Endothelial cell of umbilical vein (primary cell): ENCODE results near the gene SIVA1. TPM values are rescaled to one million over a fixed set of nuclear protein-coding genes. Genes with fewer than 3 reads are reported as not detected.

Experiments used
- BruUV-seq: library from RNA; stranded (reverse); fragments of 400-500 nt; replicated peaks from 2 replicates; lab custom pipeline; 2021; lab: Mats Ljungman, UMichigan
- CTCF ChIA-PET: fragments of 300-600, 350-600 bp; sonication (Branson Sonifier 250); formaldehyde crosslinking; loops from one replicate; lab custom pipeline; 2021; ENCODE audit warnings: antibody characterized with exemption, inconsistent platforms; lab: Charles Lee
- POLR2A ChIA-PET: fragments of 300-600, 350-600 bp; sonication (Branson Sonifier 250); formaldehyde crosslinking; loops from one replicate; lab custom pipeline; 2021; ENCODE audit warnings: antibody characterized with exemption, inconsistent platforms; lab: Charles Lee
- DNase-seq: peaks from one replicate; pipeline ENCODE4 v3.0.0-alpha.2; 2011; ENCODE audit warnings: low read depth, low spot score
- FAIRE-seq: peaks from 2 replicates; lab custom pipeline; 2011; peaks lifted over from hg19 to GRCh38; lab: Jason Lieb, UNC
- H2AFZ ChIP-seq: 2 replicates; pipeline ENCODE4 v1.6.0; 2012; ENCODE audit warnings: low read depth, low read length, control low read depth, inconsistent platforms
- H3K27ac ChIP-seq: 2 replicates; pipeline ENCODE4 v1.5.1; 2011; ENCODE audit warnings: low read depth, mild to moderate bottlenecking, control low read depth, low read length, moderate library complexity; ENCODE audit not compliant: insufficient read depth
- H3K27me3 ChIP-seq, 2 experiments: 2 replicates each; pipeline versions ENCODE4 v1.6.0 to v1.6.1; 2011; ENCODE audit warnings: low read length in 2 of 2, mixed read lengths in 1 of 2; ENCODE audit not compliant: control insufficient read depth in 2 of 2, insufficient read depth in 2 of 2
- H3K36me3 ChIP-seq, 2 experiments: 2 replicates in 1 of 2; 3 replicates in 1 of 2; pipeline ENCODE4 v1.5.1; 2011; ENCODE audit warnings: low read length in 2 of 2, mild to moderate bottlenecking in 1 of 2, moderate library complexity in 1 of 2; ENCODE audit not compliant: control insufficient read depth in 2 of 2, insufficient read depth in 2 of 2; ENCODE audit errors: extremely low read depth in 1 of 2
- H3K4me1 ChIP-seq: 3 replicates; pipeline ENCODE4 v1.5.1; 2011; ENCODE audit warnings: mild to moderate bottlenecking, low read length; ENCODE audit not compliant: control insufficient read depth, insufficient read depth; ENCODE audit errors: extremely low read depth
- H3K4me2 ChIP-seq: 2 replicates; pipeline ENCODE4 v1.6.1; 2011; ENCODE audit warnings: low read length, control low read depth, mixed read lengths; ENCODE audit not compliant: insufficient read depth
- H3K4me3 ChIP-seq, 3 experiments: fragments of 200-600 bp in 1 of 3; sonication (generic), shearing (Covaris generic) in 1 of 3; replicated peaks in 1 of 3; 2 replicates each; pipeline ENCODE4 v1.5.1; 2011 to 2016; ENCODE audit warnings: control low read depth in 3 of 3, low read length in 3 of 3, mild to moderate bottlenecking in 2 of 3, inconsistent platforms in 1 of 3, low read depth in 1 of 3, moderate library complexity in 1 of 3; ENCODE audit not compliant: insufficient read depth in 1 of 3
- H3K79me2 ChIP-seq: 2 replicates; pipeline ENCODE4 v1.6.0; 2012; ENCODE audit warnings: low read length, inconsistent platforms; ENCODE audit not compliant: control insufficient read depth, insufficient read depth
- H3K9ac ChIP-seq: replicated peaks from 2 replicates; pipeline ENCODE3; 2011; ENCODE audit warnings: low read length, control low read depth; ENCODE audit not compliant: insufficient read depth; ENCODE audit errors: extremely low read depth
- H3K9me1 ChIP-seq: replicated peaks from 3 replicates; pipeline ENCODE4 v1.6.0; 2011; ENCODE audit warnings: mild to moderate bottlenecking, low read length; ENCODE audit not compliant: control insufficient read depth, insufficient read depth; ENCODE audit errors: extremely low read depth
- H3K9me3 ChIP-seq: replicated peaks from 2 replicates; pipeline ENCODE4 v1.5.1; 2012; ENCODE audit warnings: low read length, inconsistent platforms; ENCODE audit not compliant: control insufficient read depth, insufficient read depth
- H4K20me1 ChIP-seq: replicated peaks from 2 replicates; pipeline ENCODE3; 2011; ENCODE audit warnings: mild to moderate bottlenecking, low read length; ENCODE audit not compliant: control insufficient read depth, insufficient read depth; ENCODE audit errors: extremely low read depth
- EZH2 ChIP-seq: IDR thresholded peaks from 2 replicates; pipeline ENCODE4 v1.6.1; 2012; ENCODE audit warnings: borderline replicate concordance, low read depth, mild to moderate bottlenecking, moderate library complexity, low read length, inconsistent platforms; ENCODE audit not compliant: severe bottlenecking
- FOS ChIP-seq: IDR thresholded peaks from 2 replicates; pipeline ENCODE4 v1.6.1; 2011; ENCODE audit warnings: mild to moderate bottlenecking, low read length, moderate library complexity, borderline replicate concordance; ENCODE audit not compliant: insufficient read depth
- GATA2 ChIP-seq: IDR thresholded peaks from 2 replicates; pipeline ENCODE4 v1.7.0; 2011; ENCODE audit warnings: low read depth, mild to moderate bottlenecking, moderate library complexity, mixed read lengths, low read length; ENCODE audit not compliant: insufficient read length, insufficient read depth
- JUN ChIP-seq: IDR thresholded peaks from 2 replicates; pipeline ENCODE4 v1.6.1; 2011; ENCODE audit warnings: borderline replicate concordance, low read depth; ENCODE audit not compliant: insufficient read length, insufficient read depth
- MYC ChIP-seq: IDR thresholded peaks from one replicate; pipeline ENCODE4 v1.6.1; 2011; ENCODE audit warnings: mild to moderate bottlenecking, low read depth, low read length
- POLR2A ChIP-seq: IDR thresholded peaks from 2 replicates; pipeline ENCODE4 v1.6.1; 2012; ENCODE audit warnings: low read depth, mild to moderate bottlenecking, control low read depth, low read length
- POLR2AphosphoS5 ChIP-seq: IDR thresholded peaks from 2 replicates; pipeline ENCODE4 v1.6.1; 2012; ENCODE audit warnings: low read depth, mild to moderate bottlenecking, control low read depth, low read length, moderate library complexity; ENCODE audit not compliant: insufficient read depth
- dilution Hi-C: fragments of 300-500 bp; cut with MboI; formaldehyde crosslinking; loops from one replicate; pipeline ENCODE4 v1.15.0; 2019; ENCODE audit warnings: low sequenced_read_pairs; ENCODE audit not compliant: extremely low pct_ligation_motif_present
- intact Hi-C: fragments of 100-400 bp; cut with micrococcal nuclease; formaldehyde crosslinking; loops from one replicate; pipeline ENCODE4 v1.10.0; 2022
- polyA plus RNA-seq, 4 experiments: library from polyadenylated mRNA; depleted of rRNA in 3 of 4; stranded (reverse) in 3 of 4; unstranded in 1 of 4; fragments of >200 nt; gene quantifications; 2 replicates each; pipeline versions ENCODE4 v1.2.1 to v1.2.3, GENCODE V29; 2011 to 2012; ENCODE audit warnings: missing spikeins in 1 of 4
- total RNA-seq: library from RNA; stranded (reverse); gene quantifications from 2 replicates; pipeline ENCODE4 v1.2.3, GENCODE V29; 2021
- TF ChIP-seq, protein P1 (sequence below): IDR thresholded peaks from 2 replicates; pipeline ENCODE4 v1.6.1; 2011; ENCODE audit not compliant: insufficient read depth, insufficient read length
- TF ChIP-seq, protein P2 (sequence below), 2 donors: IDR thresholded peaks; 1 replicate in 1 of 2; 2 replicates in 1 of 2; pipeline ENCODE4 v1.5.1; 2011; ENCODE audit warnings: low read length in 2 of 2, mild to moderate bottlenecking in 2 of 2, moderate library complexity in 2 of 2, control low read depth in 1 of 2, inconsistent platforms in 1 of 2, low read depth in 1 of 2; ENCODE audit not compliant: insufficient read depth in 1 of 2; ENCODE audit errors: extremely low read depth in 1 of 2

The SIVA1 gene
- total and polyA plus RNA-seq, 2 donors (not counting 3 experiments of a cell fraction or from before 2014, with no cell fraction given) = 101 to 299 TPM

DNA sequence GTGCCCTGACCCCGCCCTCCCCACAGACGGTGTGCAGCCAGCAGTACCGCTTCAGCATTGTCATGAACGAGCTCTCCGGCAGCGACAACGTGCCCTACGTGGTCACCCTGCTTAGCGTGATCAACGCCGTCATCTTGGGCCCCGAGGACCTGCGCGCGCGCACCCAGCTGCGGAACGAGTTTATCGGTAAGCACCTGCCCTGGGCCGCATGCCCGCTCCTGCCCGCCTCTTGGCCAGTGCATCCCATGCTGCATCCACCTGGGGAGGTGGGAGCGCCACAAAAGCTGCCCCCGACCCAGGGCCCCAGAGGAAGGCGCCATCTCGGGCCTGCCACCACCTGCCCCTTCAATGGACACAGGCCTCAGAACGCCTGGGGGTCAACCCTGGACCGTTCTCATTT is 49.7 kb upstream of the SIVA1 start:
- Histone ChIP-seq H3K4me2 (no peak overlapping the region), H3K27ac (no peak overlapping the region)

DNA sequence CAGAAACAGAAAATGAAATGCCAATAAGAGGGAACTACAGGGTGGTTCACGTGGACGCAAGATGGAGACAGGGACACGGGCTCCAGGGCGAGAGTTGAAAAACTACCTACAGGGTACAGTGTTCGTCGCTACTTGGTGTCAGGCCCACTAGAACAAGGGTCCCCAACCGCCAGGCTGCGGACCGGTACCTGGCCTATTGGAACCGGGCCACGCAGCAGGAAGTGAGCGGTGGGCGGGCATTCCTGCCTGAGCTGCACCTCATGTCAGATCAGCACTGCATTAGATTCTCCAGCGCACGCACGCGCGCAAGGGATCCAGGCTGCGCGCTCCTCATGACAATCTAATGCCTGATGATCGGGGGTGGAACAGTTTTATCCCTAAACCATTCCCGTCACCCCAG is 48.7 kb upstream of the SIVA1 start:
- CTCF ChIA-PET = no interaction called here
- dilution Hi-C loops = no loop called here
- TSS peak; percentile 2 for BruUV-seq
- no peak overlapping the region for H3K27ac ChIP-seq
- H2AFZ ChIP-seq = no peak overlapping the region
- H3K36me3 ChIP-seq = peaks cover 11 to 22% of the 10 kb centered on the region in 2 experiments
- H4K20me1 ChIP-seq = no peaks in the 10 kb centered on the region
- no peak for DNase-seq
- TF ChIP-seq MYC (no peak), JUN (no peak), GATA2 (no peak), POLR2A (no peak), FOS (no peak), EZH2 (no peak), POLR2AphosphoS5 (no peak)
- TF ChIP-seq, protein P1, sequence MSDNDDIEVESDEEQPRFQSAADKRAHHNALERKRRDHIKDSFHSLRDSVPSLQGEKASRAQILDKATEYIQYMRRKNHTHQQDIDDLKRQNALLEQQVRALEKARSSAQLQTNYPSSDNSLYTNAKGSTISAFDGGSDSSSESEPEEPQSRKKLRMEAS = no peak
- TF ChIP-seq, protein P2, sequence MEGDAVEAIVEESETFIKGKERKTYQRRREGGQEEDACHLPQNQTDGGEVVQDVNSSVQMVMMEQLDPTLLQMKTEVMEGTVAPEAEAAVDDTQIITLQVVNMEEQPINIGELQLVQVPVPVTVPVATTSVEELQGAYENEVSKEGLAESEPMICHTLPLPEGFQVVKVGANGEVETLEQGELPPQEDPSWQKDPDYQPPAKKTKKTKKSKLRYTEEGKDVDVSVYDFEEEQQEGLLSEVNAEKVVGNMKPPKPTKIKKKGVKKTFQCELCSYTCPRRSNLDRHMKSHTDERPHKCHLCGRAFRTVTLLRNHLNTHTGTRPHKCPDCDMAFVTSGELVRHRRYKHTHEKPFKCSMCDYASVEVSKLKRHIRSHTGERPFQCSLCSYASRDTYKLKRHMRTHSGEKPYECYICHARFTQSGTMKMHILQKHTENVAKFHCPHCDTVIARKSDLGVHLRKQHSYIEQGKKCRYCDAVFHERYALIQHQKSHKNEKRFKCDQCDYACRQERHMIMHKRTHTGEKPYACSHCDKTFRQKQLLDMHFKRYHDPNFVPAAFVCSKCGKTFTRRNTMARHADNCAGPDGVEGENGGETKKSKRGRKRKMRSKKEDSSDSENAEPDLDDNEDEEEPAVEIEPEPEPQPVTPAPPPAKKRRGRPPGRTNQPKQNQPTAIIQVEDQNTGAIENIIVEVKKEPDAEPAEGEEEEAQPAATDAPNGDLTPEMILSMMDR (IDR thresholded peaks at IDR 0.05; ENCODE audit: extremely low read depth in 1 of 2, insufficient read depth in 1 of 2, low read depth in 1 of 2, low read length in 2 of 2) = no peak
- no peak for FAIRE-seq
- intact Hi-C loops = no loop called here
- H3K9me1 ChIP-seq = no peaks in the 10 kb centered on the region
- H3K9ac ChIP-seq = no peak overlapping the region
- POLR2A ChIA-PET = no interaction called here
- H3K27me3 ChIP-seq = no peaks in the 10 kb centered on the region
- no peak overlapping the region for H3K4me3 ChIP-seq
- H3K9me3 ChIP-seq = no peaks in the 10 kb centered on the region
- H3K4me1 ChIP-seq = no peaks in the 10 kb centered on the region
- no peak overlapping the region for H3K4me2 ChIP-seq
- H3K79me2 ChIP-seq = peaks cover 14% of the 10 kb centered on the region

More for the DNA sequence above, 49.7 kb upstream of the SIVA1 start:
- H3K9me1 ChIP-seq = no peaks in the 10 kb centered on the region
- H3K4me1 ChIP-seq = no peaks in the 10 kb centered on the region
- peaks cover 24% of the 10 kb centered on the region for H3K79me2 ChIP-seq
- DNase-seq = no peak
- no peak overlapping the region for H3K9ac ChIP-seq
- no peaks in the 10 kb centered on the region for H3K9me3 ChIP-seq
- POLR2A ChIA-PET = no interaction called here
- CTCF ChIA-PET = no interaction called here
- H3K4me3 ChIP-seq = no peak overlapping the region
- no peaks in the 10 kb centered on the region for H3K27me3 ChIP-seq
- BruUV-seq = no TSS peak
- H3K36me3 ChIP-seq = peaks cover 11 to 22% of the 10 kb centered on the region in 2 experiments
- no peak overlapping the region for H2AFZ ChIP-seq
- H4K20me1 ChIP-seq = no peaks in the 10 kb centered on the region
- intact Hi-C loops (no loop called here), dilution Hi-C loops (no loop called here)
- no peak for FAIRE-seq
- TF ChIP-seq EZH2 = no peak
- TF ChIP-seq, protein P1 = no peak
- no peak for TF ChIP-seq MYC
- TF ChIP-seq POLR2AphosphoS5 = no peak
